Mesenchymal stem cell (in vitro differentiated cells and primary cell): ENCODE results near the gene BACE2.

Experiments used
- DNase-seq: peaks from one replicate; pipeline ENCODE4 v3.0.0-alpha.2; 2013
- H2AFZ ChIP-seq: one replicate; pipeline ENCODE4 v1.6.1; 2013; ENCODE audit warnings: low read depth, mild to moderate bottlenecking, control low read depth, inconsistent platforms, low read length, moderate library complexity
- H2AK5ac ChIP-seq: 2 replicates; pipeline ENCODE4 v1.6.1; 2013; ENCODE audit warnings: low read length, moderate library complexity, mild to moderate bottlenecking, inconsistent platforms; ENCODE audit not compliant: severe bottlenecking
- H2BK120ac ChIP-seq: one replicate; pipeline ENCODE4 v1.6.1; 2013; ENCODE audit warnings: low read depth, mild to moderate bottlenecking, inconsistent platforms, low read length, moderate library complexity
- H2BK12ac ChIP-seq, 2 experiments: one replicate each; pipeline ENCODE4 v1.6.1; 2013; ENCODE audit warnings: inconsistent platforms in 2 of 2, low read length in 2 of 2, mild to moderate bottlenecking in 2 of 2, moderate library complexity in 2 of 2, control low read depth in 1 of 2
- H2BK15ac ChIP-seq: one replicate; pipeline ENCODE4 v1.6.1; 2013; ENCODE audit warnings: mild to moderate bottlenecking, low read depth, inconsistent platforms; ENCODE audit not compliant: poor library complexity, severe bottlenecking
- H2BK5ac ChIP-seq: 2 replicates; pipeline ENCODE4 v1.6.1; 2013; ENCODE audit warnings: low read depth, mild to moderate bottlenecking, low read length, control low read depth, inconsistent platforms; ENCODE audit not compliant: poor library complexity, severe bottlenecking
- H3K14ac ChIP-seq, 2 experiments: one replicate each; pipeline ENCODE4 v1.6.1; 2013; ENCODE audit warnings: inconsistent platforms in 2 of 2, low read length in 2 of 2, control low read depth in 1 of 2, mild to moderate bottlenecking in 1 of 2, moderate library complexity in 1 of 2
- H3K18ac ChIP-seq, 2 experiments: one replicate each; pipeline ENCODE4 v1.6.1; 2013; ENCODE audit warnings: inconsistent platforms in 2 of 2, low read length in 2 of 2, control low read depth in 1 of 2, low read depth in 1 of 2, mild to moderate bottlenecking in 1 of 2
- H3K23ac ChIP-seq, 2 experiments: one replicate each; pipeline ENCODE4 v1.6.1; 2013; ENCODE audit warnings: inconsistent platforms in 2 of 2, low read length in 2 of 2, mild to moderate bottlenecking in 2 of 2, moderate library complexity in 2 of 2, control low read depth in 1 of 2
- H3K27ac ChIP-seq: 2 replicates; pipeline ENCODE4 v1.5.1; 2013; ENCODE audit warnings: mild to moderate bottlenecking, moderate library complexity, low read length, control low read depth, inconsistent platforms; ENCODE audit not compliant: poor library complexity, severe bottlenecking
- H3K27me3 ChIP-seq, 2 experiments: 2 replicates each; pipeline versions ENCODE4 v1.6.1 to v1.7.0; 2013; ENCODE audit warnings: low read length in 2 of 2, mild to moderate bottlenecking in 2 of 2, moderate library complexity in 2 of 2, control low read depth in 1 of 2, inconsistent platforms in 1 of 2; ENCODE audit not compliant: control insufficient read depth in 1 of 2, insufficient read depth in 1 of 2
- H3K36me3 ChIP-seq, 2 experiments: 2 replicates each; pipeline versions ENCODE4 v1.6.1 to v1.7.0; 2013; ENCODE audit warnings: low read length in 2 of 2, control low read depth in 1 of 2, inconsistent platforms in 1 of 2, low read depth in 1 of 2, mild to moderate bottlenecking in 1 of 2; ENCODE audit not compliant: insufficient read depth in 2 of 2, control insufficient read depth in 1 of 2
- H3K4ac ChIP-seq, 2 experiments: one replicate each; pipeline ENCODE4 v1.6.1; 2013; ENCODE audit warnings: inconsistent platforms in 2 of 2, low read length in 2 of 2, mild to moderate bottlenecking in 2 of 2, moderate library complexity in 2 of 2, control low read depth in 1 of 2, low read depth in 1 of 2
- H3K4me1 ChIP-seq: 2 replicates; pipeline ENCODE4 v1.6.1; 2013; ENCODE audit warnings: low read depth, low read length, control low read depth; ENCODE audit not compliant: control insufficient read depth, insufficient read depth
- H3K4me2 ChIP-seq: 2 replicates; pipeline ENCODE4 v1.6.1; 2013; ENCODE audit warnings: low read length, mild to moderate bottlenecking, inconsistent platforms; ENCODE audit not compliant: poor library complexity, severe bottlenecking
- H3K4me3 ChIP-seq, 2 experiments: 2 replicates each; pipeline versions ENCODE4 v1.5.1 to v1.7.0; 2013; ENCODE audit warnings: low read length in 2 of 2, mild to moderate bottlenecking in 2 of 2, control low read depth in 1 of 2, low read depth in 1 of 2; ENCODE audit not compliant: insufficient read depth in 1 of 2
- H3K79me1 ChIP-seq: replicated peaks from 2 replicates; pipeline ENCODE4 v1.6.1; 2013; ENCODE audit warnings: mild to moderate bottlenecking, control low read depth, low read length, inconsistent platforms; ENCODE audit not compliant: poor library complexity, severe bottlenecking
- H3K9ac ChIP-seq: 2 replicates; pipeline ENCODE4 v1.7.0; 2013; ENCODE audit warnings: mild to moderate bottlenecking, low read length, moderate library complexity
- H3K9me3 ChIP-seq: 2 replicates; pipeline ENCODE4 v1.7.0; 2013; ENCODE audit warnings: mild to moderate bottlenecking, low read length; ENCODE audit not compliant: control insufficient read depth
- H4K8ac ChIP-seq: one replicate; pipeline ENCODE4 v1.6.1; 2013; ENCODE audit warnings: inconsistent platforms, mild to moderate bottlenecking, low read length, moderate library complexity
- H4K91ac ChIP-seq: one replicate; pipeline ENCODE4 v1.6.1; 2013; ENCODE audit warnings: mild to moderate bottlenecking, low read length, inconsistent platforms
- WGBS: methylation state at CpG from one replicate; pipeline ENCODE4 v1.1.7; 2013; ENCODE audit warnings: mixed read lengths; 5-methylcytosine and 5-hydroxymethylcytosine counted together

The BACE2 gene

DNA sequence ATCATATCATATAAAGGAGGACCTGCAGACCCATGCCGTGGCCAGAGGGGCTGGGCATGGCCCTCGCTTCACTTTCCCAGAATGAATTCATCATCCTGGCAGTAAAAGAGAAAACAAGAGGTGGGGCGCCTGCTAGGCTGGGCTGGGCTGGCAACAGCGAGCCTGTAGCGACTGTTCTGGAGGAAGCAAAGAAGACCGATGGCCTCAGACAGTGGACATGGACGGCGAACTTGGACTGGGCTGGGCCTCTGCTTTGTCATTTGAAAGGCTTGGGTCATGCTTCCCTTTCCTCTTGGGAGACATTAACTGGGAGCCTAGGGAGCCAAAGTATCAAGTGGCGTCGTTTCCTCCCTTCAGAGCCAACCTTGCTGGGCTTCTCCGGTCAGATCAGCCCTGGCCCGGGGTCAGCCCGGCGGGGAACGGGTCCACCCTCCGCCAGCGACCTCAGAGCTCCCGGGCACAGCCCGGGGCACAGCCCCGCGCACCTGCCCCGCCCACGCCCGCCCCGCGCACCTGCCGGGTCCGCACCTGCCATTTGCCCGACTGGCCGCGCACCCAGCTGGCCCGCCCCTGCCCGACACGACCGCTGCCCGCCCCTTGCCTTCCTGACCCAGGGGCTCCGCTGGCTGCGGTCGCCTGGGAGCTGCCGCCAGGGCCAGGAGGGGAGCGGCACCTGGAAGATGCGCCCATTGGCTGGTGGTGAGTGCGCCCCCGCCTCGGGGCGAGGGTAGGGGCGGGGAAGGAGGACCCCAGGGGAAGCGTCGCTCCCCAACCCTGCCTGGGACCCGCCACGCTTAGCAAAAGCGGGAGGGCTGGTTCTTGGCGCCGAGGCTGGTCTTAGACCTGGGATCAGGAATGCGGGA is 148.5 kb downstream of the BACE2 start, which contains the start of gene FAM3B:
Gene FAM3B (plus strand): TSS at position 602 of the 863 bp plus-strand sequence. CDS start 79 bp downstream, at position 681.
- Histone ChIP-seq H3K4me2 (no peak within 1 kb of the TSS), H2BK12ac (no peak within 1 kb of the TSS), H3K9ac (no peak within 1 kb of the TSS), H3K18ac (no peak within 1 kb of the TSS), H4K8ac (no peak within 1 kb of the TSS), H3K36me3 (no peaks in the 10 kb centered on the region), H3K4me3 (no peak within 1 kb of the TSS), H3K14ac (no peak within 1 kb of the TSS), H4K91ac (no peak within 1 kb of the TSS), H3K27me3 (peaks cover 44 to 65% of the 10 kb centered on the region in 2 experiments), H3K4me1 (peaks cover 4% of the 10 kb centered on the region), H3K79me1 (no peaks in the 10 kb centered on the region), H2AK5ac (no peak within 1 kb of the TSS), H3K23ac (no peak within 1 kb of the TSS), H3K4ac (no peak within 1 kb of the TSS), H3K9me3 (no peaks in the 10 kb centered on the region), H2BK5ac (no peak within 1 kb of the TSS), H2BK120ac (no peak within 1 kb of the TSS), H3K27ac (no peak within 1 kb of the TSS), H2AFZ (no peak within 1 kb of the TSS), H2BK15ac (no peak within 1 kb of the TSS)
- 9% methylated on average over 50 of the region's 55 CpGs for WGBS
- no peak for DNase-seq

DNA sequence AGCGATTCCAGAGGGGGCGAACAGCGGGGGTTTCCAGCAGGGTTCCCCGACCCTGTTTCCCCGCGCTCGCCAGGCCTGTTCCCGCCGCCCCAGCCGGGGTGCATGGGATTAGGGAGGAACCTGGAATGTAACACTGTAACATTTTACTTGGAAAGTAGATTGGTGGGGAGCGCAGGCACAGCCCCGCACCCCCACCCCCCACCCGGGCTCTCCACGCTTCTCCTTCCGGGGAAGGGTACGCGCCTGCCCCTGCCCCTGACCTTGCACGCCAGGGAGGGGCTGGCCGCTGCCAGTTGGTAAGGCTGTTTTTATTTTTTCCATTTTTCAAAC is 149.1 kb downstream of the BACE2 start:
- no peak overlapping the region for H3K4me2 ChIP-seq
- DNase-seq, result no peak
- no peaks in the 10 kb centered on the region for H3K36me3 ChIP-seq
- H3K4me1 ChIP-seq, result peaks cover 4% of the 10 kb centered on the region
- no peak overlapping the region for H2BK12ac ChIP-seq
- no peak overlapping the region for H4K91ac ChIP-seq
- H3K4ac ChIP-seq, result no peak overlapping the region
- no peaks in the 10 kb centered on the region for H3K79me1 ChIP-seq
- no peak overlapping the region for H2AK5ac ChIP-seq
- no peak overlapping the region for H2AFZ ChIP-seq
- no peak overlapping the region for H3K27ac ChIP-seq
- H2BK5ac ChIP-seq, result no peak overlapping the region
- no peak overlapping the region for H3K14ac ChIP-seq
- no peak overlapping the region for H3K18ac ChIP-seq
- WGBS, result 6% methylated on average over 10 of the region's 19 CpGs
- H4K8ac ChIP-seq, result no peak overlapping the region
- H3K23ac ChIP-seq, result no peak overlapping the region
- no peaks in the 10 kb centered on the region for H3K9me3 ChIP-seq
- no peak overlapping the region for H3K9ac ChIP-seq
- H3K4me3 ChIP-seq, result no peak overlapping the region
- no peak overlapping the region for H2BK15ac ChIP-seq
- H2BK120ac ChIP-seq, result no peak overlapping the region
- H3K27me3 ChIP-seq, result peaks cover 44 to 71% of the 10 kb centered on the region in 2 experiments

DNA sequence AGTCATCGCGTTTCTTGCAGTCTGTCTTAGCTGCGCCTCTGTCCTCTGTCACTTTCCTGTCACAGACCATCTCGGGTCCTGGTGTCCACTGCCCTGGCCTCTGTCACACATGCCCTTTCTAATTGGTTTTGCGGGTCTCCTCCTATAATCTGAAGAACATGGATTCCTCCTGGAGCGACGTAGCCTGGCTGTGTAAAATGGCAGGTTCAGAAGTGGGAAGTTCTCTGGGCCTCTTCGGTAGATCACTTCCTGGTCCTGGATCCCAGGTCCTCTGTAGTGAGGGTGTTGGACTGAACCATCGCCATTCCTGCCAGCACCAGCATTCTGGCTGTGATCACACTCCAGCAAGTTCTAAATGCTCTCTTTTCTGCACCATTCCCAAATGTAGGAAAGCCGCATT is 149.5 kb downstream of the BACE2 start:
- DNase-seq, result no peak
- H4K8ac ChIP-seq, result no peak overlapping the region
- H3K36me3 ChIP-seq, result no peaks in the 10 kb centered on the region
- H3K4ac ChIP-seq, result no peak overlapping the region
- WGBS, result 63% methylated on average over 9 of the region's 10 CpGs
- H4K91ac ChIP-seq, result no peak overlapping the region
- H3K14ac ChIP-seq, result no peak overlapping the region
- no peak overlapping the region for H3K27ac ChIP-seq
- no peak overlapping the region for H2AFZ ChIP-seq
- H2AK5ac ChIP-seq, result no peak overlapping the region
- H3K79me1 ChIP-seq, result no peaks in the 10 kb centered on the region
- no peak overlapping the region for H2BK120ac ChIP-seq
- H3K9me3 ChIP-seq, result no peaks in the 10 kb centered on the region
- peaks cover 44 to 71% of the 10 kb centered on the region in 2 experiments for H3K27me3 ChIP-seq
- H3K4me3 ChIP-seq, result no peak overlapping the region
- H3K18ac ChIP-seq, result no peak overlapping the region
- H2BK5ac ChIP-seq, result no peak overlapping the region
- no peak overlapping the region for H3K4me2 ChIP-seq
- no peak overlapping the region for H2BK15ac ChIP-seq
- peaks cover 4% of the 10 kb centered on the region for H3K4me1 ChIP-seq
- H3K23ac ChIP-seq, result no peak overlapping the region
- H2BK12ac ChIP-seq, result no peak overlapping the region
- H3K9ac ChIP-seq, result no peak overlapping the region

DNA sequence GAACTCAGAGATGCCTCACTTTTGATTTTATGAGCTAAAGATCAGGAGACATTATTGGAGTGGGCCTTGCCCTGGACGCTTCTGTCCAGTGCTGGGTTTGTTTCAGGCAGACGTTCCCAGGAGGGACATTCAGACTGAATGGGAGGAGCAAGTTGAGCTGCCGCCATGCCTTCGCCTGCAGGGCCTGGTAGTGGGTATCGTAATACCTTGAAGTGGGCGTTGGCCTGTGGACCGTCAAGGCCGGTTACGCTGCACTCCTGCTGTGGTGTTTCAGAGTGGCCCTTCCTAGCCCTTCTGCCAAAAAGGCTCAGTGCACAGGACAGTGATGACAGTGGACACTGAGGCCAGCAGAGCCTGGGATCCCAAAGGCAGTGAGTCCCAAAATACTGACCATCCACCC is 150.3 kb downstream of the BACE2 start:
- Histone ChIP-seq H3K4me3 (no peak overlapping the region), H4K8ac (no peak overlapping the region), H3K27ac (no peak overlapping the region), H2AFZ (no peak overlapping the region), H3K27me3 (peaks cover 44 to 71% of the 10 kb centered on the region in 2 experiments), H3K9me3 (no peaks in the 10 kb centered on the region), H3K14ac (no peak overlapping the region), H2BK12ac (no peak overlapping the region), H2BK15ac (no peak overlapping the region), H3K23ac (no peak overlapping the region), H2BK5ac (no peak overlapping the region), H3K4me2 (no peak overlapping the region), H3K4ac (no peak overlapping the region), H3K9ac (no peak overlapping the region), H2BK120ac (no peak overlapping the region), H3K4me1 (peaks cover 4% of the 10 kb centered on the region), H3K36me3 (no peaks in the 10 kb centered on the region), H4K91ac (no peak overlapping the region), H3K79me1 (no peaks in the 10 kb centered on the region), H3K18ac (no peak overlapping the region), H2AK5ac (no peak overlapping the region)
- DNase-seq, result no peak
- WGBS, result 88% methylated on average over 9 of the region's 9 CpGs
